ENCODE measurements around the gene HOXC9.

HOXC9 gene

GRCh38 chr12:54016478-54016964 is 16.6 kb downstream of the HOXC9 start:
- no peak for DNase-seq

DNA sequence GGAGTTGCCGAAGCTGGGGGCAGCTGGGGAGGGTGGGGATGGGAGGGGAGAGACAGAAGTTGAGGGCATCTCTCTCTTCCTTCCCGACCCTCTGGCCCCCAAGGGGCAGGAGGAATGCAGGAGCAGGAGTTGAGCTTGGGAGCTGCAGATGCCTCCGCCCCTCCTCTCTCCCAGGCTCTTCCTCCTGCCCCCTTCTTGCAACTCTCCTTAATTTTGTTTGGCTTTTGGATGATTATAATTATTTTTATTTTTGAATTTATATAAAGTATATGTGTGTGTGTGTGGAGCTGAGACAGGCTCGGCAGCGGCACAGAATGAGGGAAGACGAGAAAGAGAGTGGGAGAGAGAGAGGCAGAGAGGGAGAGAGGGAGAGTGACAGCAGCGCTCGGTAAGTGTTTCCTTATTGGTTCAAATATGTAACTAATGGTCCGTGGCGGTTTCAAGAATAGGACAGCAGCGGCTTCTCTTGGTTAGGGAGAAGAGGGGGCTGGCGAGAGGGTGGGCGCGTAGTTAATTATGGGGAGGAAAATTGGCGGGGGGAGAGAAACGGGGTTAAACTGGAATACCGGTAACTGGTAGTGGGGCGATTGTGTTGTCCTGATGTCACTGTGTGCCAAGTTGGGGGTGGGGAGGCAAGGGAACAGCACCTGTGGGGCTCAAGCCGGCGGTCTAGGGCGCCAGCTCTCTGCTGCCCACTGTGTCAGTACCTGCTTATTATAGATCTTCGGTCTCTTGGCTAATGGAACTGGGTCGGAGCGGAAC is 17.2 kb downstream of the HOXC9 start:
- no peak for DNase-seq

- DNase-seq, result peak; percentile 86
Measured at GRCh38 chr12:54017878-54018467, 18.0 kb downstream of the HOXC9 start.

DNA sequence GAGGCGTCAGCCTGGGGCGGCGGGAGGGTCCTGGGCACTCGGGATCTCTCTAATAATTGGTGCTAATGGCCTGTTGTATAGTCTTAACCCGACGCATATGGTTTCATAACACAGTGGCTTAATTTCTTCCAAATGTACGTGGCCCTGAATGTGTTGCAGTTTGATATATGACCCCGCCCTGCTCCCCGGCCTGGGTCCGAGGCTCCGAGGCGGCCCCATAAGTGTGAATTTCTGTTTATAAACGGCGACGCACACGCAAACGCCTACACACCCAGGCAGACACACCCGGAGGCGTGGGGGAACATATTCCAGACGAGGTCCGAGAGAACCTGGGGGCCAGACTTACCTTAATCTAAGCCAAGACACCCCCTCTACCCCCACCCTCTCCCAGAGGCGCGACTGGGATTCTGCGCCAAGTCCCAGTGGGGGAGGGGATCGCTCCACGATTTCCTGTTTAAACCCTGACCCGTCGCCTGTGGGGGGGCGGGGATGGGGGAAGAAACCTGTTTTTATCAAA is 18.6 kb downstream of the HOXC9 start:
- DNase-seq, result no peak

- no peak for DNase-seq
Measured at GRCh38 chr12:54019091-54019811, 19.3 kb downstream of the HOXC9 start.

DNA sequence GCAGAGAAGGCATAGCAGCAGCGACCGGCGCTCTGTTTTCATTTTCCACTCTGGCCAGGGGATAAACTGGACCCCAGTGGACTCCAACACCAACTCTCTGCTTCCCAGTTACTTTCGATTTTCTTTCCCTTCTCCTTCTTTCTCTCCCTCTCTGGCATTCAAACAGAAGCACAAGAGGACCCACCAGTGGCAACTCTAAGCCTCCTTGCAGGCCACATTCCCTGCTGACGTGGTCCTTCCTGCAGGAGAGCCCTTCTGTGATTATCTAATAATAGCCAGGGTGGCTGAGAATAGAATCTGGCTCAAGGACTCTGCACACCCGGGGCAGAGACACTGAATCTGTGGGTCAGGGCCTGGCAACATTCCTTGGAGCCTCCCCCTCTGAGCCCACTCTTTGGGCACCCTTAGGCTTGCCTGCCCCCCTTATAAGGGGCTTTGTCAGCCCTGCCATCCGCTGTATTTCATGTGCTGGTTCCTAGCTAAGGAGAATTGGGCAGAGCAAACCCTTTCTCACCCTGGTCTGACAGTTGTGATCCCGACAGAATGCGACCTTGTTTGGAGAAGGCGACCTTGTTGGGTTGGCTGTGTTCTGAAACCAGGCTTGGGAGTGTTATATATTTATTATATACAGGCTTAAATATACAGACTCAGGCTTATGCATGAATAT is 20.1 kb downstream of the HOXC9 start:
- no peak for DNase-seq

GRCh38 chr12:54020591-54021405 is 20.8 kb downstream of the HOXC9 start:
- DNase-seq, result no peak

GRCh38 chr12:54021432-54022013 is 21.6 kb downstream of the HOXC9 start:
- no peak for DNase-seq

GRCh38 chr12:54022960-54023884 is 23.3 kb downstream of the HOXC9 start:
- DNase-seq, result no peak

DNA sequence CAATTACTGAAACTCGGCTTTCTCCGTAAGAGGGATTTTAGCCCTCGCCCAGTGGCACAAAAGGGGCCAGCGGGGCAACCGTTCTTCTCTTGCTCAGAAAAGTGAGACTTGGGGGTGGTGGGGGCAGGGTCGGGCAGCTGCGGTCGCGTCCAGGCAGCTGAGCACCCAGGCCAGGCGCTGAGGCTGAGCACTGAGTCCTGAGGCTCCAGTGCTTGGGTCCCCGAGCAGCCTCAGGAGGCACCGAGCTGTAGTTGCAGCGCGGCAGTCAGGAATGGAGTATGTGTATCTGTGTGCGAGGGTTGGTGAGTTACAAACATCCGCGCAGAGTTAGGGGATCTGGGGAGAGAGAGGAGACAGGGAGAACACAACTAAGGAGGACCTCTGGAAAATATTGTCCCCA is 24.2 kb downstream of the HOXC9 start:
- DNase-seq, result no peak

DNA sequence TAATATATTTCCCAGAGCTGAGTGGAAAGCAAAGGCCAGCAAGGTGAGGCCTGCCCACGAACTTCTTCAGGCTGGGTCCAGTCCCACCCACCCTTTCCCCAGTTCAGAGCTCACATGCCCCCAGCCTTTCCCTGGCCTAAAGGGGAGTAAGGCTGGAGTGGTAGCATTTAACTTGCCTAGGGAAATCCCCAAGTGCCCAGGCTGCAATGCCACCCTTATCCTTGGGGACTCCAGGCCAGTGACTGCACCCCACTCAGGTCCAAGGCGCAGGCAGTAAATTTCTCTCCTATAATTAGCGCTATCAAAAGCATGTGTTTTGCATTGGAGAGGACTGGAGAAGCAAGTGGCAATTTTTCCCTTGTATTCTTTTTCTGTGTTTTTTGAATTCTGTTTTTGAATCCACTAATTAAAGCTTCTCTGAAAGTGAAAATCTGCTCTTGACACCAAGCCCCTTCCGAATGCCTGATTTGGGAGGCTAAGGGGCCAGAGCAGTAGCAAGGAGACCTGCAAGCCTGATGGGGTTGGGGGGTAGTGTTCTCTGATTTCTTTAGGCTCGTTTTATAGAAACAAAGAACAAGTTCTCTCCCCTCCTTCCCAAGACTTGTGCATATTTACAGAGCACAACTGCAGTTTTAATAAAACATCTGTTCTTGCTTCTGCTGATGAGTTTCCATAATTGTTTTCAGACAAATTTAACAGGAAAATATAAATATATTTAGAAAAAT is 24.8 kb downstream of the HOXC9 start:
- no peak for DNase-seq

DNA sequence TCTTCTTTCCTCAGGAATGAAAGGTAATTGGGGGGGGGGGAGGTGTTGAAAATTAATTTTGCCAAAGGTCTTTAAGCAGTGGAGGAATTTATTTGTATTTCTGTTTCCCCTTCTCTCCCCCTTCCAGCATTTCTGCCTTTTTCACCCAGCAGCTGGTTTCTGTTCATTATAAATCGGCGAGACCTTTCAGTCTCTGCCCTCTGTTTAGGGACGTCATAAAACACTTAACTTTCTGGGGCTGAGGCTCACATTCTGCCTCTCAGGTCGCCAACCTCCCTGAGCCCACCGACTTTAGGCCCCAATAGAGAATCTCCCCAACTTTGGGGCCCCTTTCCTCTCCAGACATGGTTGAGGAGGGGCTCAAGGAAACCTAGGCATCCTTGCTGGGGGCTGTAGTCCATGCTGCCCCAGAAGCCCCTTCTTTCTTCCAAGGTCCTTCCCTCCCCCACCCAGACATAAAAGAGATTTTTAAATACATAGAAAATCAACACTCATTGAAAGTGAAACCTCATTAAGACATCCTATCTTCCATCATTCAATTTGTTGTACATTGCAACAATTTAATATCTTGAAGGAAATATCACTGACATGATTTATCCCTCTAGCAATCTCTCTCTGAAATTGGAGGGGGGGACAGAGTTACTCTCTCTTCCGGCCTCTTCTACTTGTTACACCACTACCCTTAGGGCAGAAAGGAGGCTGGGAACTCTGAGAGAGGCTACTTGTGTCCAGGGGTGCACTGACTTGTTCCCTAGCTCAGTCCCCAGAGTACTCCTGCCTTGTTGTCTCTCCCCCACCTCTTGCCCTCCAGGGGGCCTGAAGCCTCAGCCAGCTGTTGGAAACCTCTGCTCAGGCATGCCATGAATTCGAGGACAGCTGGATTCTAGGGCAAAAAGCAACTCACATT is 25.8 kb downstream of the HOXC9 start:
- DNase-seq, result no peak

DNA sequence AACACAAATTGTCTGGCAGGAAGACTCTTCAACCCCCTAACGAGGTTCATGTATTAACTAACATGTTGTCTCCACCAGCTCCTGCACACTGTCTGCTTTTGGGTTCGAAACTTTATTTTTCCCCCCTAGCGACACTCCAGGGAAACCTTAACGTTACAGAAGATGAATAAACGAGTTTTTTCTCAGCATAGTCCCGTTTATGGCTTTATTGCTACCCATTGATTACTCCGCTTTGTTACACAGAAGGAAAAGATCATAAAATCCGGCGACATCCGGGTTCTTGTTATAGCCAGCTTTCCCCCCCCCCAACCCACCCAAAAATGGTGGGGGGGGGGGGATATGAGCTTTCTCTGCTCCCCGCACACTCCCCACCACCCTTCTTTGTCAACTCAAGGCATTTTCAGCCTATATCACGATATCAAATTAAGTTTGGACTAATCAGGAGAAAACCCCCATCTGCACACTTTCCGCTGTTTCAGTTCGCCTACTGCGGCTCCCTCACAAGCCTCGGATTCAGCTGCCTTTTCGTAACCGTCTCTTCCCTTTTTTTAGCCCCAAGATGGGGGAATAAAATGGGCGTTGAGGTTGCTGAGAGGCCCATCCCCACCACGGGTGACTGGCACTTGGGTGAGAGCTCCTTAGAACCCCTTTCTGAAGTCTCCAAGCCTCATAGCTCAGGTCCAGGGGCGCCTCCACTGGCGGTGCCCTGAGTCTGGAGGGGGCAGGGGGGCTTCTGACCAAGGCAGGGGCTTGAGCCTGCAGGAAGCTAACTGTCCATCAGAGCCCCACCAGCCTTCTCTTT is 26.9 kb downstream of the HOXC9 start:
- DNase-seq, result no peak

DNA sequence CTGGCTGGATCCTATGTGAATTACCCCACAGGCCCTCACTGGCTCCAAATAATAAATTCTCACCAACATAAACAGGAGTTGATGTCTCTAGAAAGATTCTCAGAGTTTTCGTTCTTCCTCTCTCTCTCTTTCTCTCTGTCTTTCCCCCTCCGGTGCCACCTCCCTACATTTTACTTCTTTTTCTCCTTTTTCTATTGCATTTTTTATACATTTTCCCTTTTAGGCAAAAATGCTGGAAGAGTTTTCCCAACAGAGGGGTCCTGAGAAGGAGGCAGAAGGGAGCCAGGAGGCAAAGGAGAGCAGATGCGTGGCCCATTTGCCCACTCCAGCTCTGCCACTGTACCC is 27.5 kb downstream of the HOXC9 start:
- no peak for DNase-seq

DNA sequence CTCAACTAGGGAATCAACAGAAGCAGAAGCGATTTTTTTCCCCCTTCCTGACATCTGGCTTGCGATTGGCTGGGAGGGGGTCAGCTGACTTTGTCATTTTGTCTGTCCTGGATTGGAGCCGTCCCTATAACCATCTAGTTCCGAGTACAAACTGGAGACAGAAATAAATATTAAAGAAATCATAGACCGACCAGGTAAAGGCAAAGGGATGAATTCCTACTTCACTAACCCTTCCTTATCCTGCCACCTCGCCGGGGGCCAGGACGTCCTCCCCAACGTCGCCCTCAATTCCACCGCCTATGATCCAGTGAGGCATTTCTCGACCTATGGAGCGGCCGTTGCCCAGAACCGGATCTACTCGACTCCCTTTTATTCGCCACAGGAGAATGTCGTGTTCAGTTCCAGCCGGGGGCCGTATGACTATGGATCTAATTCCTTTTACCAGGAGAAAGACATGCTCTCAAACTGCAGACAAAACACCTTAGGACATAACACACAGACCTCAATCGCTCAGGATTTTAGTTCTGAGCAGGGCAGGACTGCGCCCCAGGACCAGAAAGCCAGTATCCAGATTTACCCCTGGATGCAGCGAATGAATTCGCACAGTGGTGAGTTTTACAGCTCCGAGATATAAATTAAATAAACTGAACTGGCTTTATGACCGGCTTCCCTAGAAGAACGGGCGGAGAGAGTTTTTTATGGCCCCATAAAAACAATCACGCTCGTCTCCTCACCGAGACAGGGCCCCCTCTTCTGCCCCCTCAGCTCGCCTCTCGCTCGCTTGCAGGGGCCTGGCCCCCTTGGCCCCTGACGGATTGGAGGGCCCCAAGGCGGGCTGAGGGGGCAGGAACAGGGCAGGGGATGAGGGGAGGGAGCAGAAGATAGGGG is 28.6 kb downstream of the HOXC9 start, which contains the start of gene HOXC6:
TSS of gene HOXC6 (plus strand) at position 127 of the 888 bp plus-strand sequence. CDS start at position 209, 82 bp downstream.
- DNase-seq, result no peak

DNA sequence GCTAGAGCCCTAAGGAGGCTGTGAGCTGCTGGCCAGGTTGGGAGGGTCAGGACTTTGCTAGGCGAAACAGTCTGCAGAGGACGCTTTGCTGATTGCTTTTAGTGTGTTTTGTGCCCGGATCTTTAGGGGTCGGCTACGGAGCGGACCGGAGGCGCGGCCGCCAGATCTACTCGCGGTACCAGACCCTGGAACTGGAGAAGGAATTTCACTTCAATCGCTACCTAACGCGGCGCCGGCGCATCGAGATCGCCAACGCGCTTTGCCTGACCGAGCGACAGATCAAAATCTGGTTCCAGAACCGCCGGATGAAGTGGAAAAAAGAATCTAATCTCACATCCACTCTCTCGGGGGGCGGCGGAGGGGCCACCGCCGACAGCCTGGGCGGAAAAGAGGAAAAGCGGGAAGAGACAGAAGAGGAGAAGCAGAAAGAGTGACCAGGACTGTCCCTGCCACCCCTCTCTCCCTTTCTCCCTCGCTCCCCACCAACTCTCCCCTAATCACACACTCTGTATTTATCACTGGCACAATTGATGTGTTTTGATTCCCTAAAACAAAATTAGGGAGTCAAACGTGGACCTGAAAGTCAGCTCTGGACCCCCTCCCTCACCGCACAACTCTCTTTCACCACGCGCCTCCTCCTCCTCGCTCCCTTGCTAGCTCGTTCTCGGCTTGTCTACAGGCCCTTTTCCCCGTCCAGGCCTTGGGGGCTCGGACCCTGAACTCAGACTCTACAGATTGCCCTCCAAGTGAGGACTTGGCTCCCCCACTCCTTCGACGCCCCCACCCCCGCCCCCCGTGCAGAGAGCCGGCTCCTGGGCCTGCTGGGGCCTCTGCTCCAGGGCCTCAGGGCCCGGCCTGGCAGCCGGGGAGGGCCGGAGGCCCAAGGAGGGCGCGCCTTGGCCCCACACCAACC is 29.8 kb downstream of the HOXC9 start:
- DNase-seq, result no peak

All from CD4-positive, alpha-beta T cell treated with Interleukin-15 for 1 hour (primary cell).